ENCODE data around the gene INKA2.

INKA2 gene

DNA sequence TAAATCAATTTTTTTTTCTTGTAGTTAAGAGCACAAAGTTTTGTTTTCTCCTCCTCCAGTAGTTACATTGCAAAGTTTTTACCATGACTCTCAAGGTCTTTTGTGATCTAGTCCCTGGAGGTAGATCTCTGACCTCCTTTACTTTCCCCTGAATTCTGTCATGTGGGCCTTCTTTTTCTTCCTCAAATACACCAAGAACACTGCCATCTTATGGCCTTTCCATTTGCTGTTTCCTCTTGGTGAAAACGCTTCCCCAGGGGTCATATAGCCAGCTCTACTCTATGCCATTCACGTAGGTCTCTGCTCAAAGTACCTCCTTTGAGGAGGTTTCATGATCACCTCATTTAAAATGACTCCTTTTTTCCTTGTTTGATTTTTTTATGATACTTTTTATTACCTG lies 19.2 kb upstream of the INKA2 start:
- intact Hi-C loops (cut with DNase I; ENCODE audit: low total_unique reads) = no loop called here
- Histone ChIP-seq H3K27ac (no peak overlapping the region), H3K36me3 (peaks cover 24 to 30% (median 30%) of the 10 kb centered on the region in 3 donors), H3K4me3 (no peak overlapping the region), H3K27me3 (no peaks in the 10 kb centered on the region), H3K9me3 (no peaks in the 10 kb centered on the region), H3K4me1 (peaks cover 0 to 22% (median 17%) of the 10 kb centered on the region in 4 donors)
- TF ChIP-seq CTCF (IDR thresholded peaks at IDR 0.05) = no peak
- no peak for DNase-seq

- intact Hi-C loops (cut with DNase I; ENCODE audit: low total_unique reads) = no loop called here
Observed at GRCh38 chr1:111756124-111756513, 16.9 kb upstream of the INKA2 start.

GRCh38 chr1:111755331-111756123 lies 16.3 kb upstream of the INKA2 start, which contains the start of gene DDX20:
TSS of gene DDX20 (plus strand) at chr1:111755901. CDS start at chr1:111755925, 24 bp downstream.
- peak; percentile 90 to 97 for TF ChIP-seq CTCF (IDR thresholded peaks at IDR 0.05)
- Histone ChIP-seq H3K27me3 (no peaks in the 10 kb centered on the region), H3K9me3 (no peaks in the 10 kb centered on the region), H3K36me3 (peaks cover 5 to 7% (median 6%) of the 10 kb centered on the region in 3 donors), H3K4me1 (peaks cover 0 to 22% (median 17%) of the 10 kb centered on the region in 4 donors), H3K27ac (peak within 1 kb of the TSS; percentile 93 to 94), H3K4me3 (peak within 1 kb of the TSS; percentile 86 to 92)
- intact Hi-C loops (cut with DNase I; ENCODE audit: low total_unique reads) = no loop called here
- DNase-seq = peak; percentile 93 to 96

More at GRCh38 chr1:111756124-111756513, 16.9 kb upstream of the INKA2 start:
- Histone ChIP-seq H3K36me3 (peaks cover 10 to 13% (median 12%) of the 10 kb centered on the region in 3 donors), H3K4me3 (peak overlapping the region; percentile 86 to 92), H3K27me3 (no peaks in the 10 kb centered on the region), H3K27ac (peak overlapping the region; percentile 93 to 94), H3K4me1 (peaks cover 0 to 22% (median 17%) of the 10 kb centered on the region in 4 donors), H3K9me3 (no peaks in the 10 kb centered on the region)
- DNase-seq = no peak
- TF ChIP-seq CTCF (IDR thresholded peaks at IDR 0.05) = no peak

DNA sequence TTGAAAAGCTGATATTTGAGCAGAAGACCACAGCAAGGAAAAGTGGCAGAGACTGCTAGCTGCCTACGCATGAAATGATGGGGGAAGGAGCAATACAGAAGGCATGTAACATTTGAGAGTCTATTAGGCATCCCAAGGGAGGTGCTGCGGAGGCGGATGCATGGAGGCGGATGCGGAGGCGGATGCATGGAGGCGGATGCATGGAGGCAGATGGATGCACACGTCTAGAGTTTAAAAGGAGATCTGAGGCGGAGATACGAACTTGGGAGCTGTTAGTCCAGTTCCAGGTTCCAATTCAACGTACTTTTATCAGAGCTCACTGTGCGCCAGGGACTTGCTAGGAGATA lies 15.8 kb upstream of the INKA2 start:
- H3K36me3 ChIP-seq = peaks cover 0 to 5% (median 2%) of the 10 kb centered on the region in 3 donors
- intact Hi-C loops (cut with DNase I; ENCODE audit: low total_unique reads) = loop anchor here (5.0 kb wide), 1 partner anchor 38 kb away; no protein-coding TSS in a partner anchor
- H3K27ac ChIP-seq = peak overlapping the region; percentile 93 to 94
- peak overlapping the region; percentile 86 to 92 for H3K4me3 ChIP-seq
- peaks cover 0 to 22% (median 17%) of the 10 kb centered on the region in 4 donors for H3K4me1 ChIP-seq
- DNase-seq = peak in 1 of 2 donors; percentile 38
- H3K9me3 ChIP-seq = no peaks in the 10 kb centered on the region
- H3K27me3 ChIP-seq = no peaks in the 10 kb centered on the region
- TF ChIP-seq CTCF (IDR thresholded peaks at IDR 0.05) = no peak

- intact Hi-C loops (cut with DNase I; ENCODE audit: low total_unique reads) = loop anchor here (5.0 kb wide), 1 partner anchor 35 kb away; no protein-coding TSS in a partner anchor
- Histone ChIP-seq H3K27me3 (no peaks in the 10 kb centered on the region), H3K4me1 (peaks cover 0 to 18% (median 13%) of the 10 kb centered on the region in 4 donors), H3K4me3 (no peak overlapping the region), H3K27ac (no peak overlapping the region), H3K36me3 (no peaks in the 10 kb centered on the region), H3K9me3 (no peaks in the 10 kb centered on the region)
- no peak for DNase-seq
- TF ChIP-seq CTCF (IDR thresholded peaks at IDR 0.05) = no peak
Observed at GRCh38 chr1:111751906-111752575, 12.8 kb upstream of the INKA2 start.
